Suprapubic skin (tissue), 4 donors: Measurements from ENCODE around the gene AGR3. TPM values are rescaled to one million over a fixed set of nuclear protein-coding genes. Genes with fewer than 3 reads are reported as not detected.

ENCODE experiments used
- DNase-seq, 2 donors: peaks; one replicate each; pipeline ENCODE4 v3.0.0-alpha.2; 2019; ENCODE audit warnings: low spot score in 2 of 2
- H3K27ac ChIP-seq: fragments of 200-600 bp; sonication (generic); one replicate; pipeline ENCODE4 v1.5.1; 2019
- H3K27me3 ChIP-seq: fragments of 200-600 bp; sonication (generic); one replicate; pipeline ENCODE4 v1.5.1; 2019
- H3K36me3 ChIP-seq: fragments of 200-600 bp; sonication (generic); one replicate; pipeline ENCODE4 v1.5.1; 2019
- H3K4me1 ChIP-seq: fragments of 200-600 bp; sonication (generic); one replicate; pipeline ENCODE4 v1.5.1; 2019
- H3K4me3 ChIP-seq: fragments of 200-600 bp; sonication (generic); one replicate; pipeline ENCODE4 v1.5.1; 2019; ENCODE audit warnings: mild to moderate bottlenecking
- H3K9me3 ChIP-seq: fragments of 200-600 bp; sonication (generic); one replicate; pipeline ENCODE4 v1.5.1; 2019
- EP300 ChIP-seq: sonication (generic); formaldehyde crosslinking; IDR thresholded peaks from one replicate; pipeline ENCODE4 v1.6.1; 2017; ENCODE audit warnings: antibody characterized with exemption
- POLR2A ChIP-seq, 2 donors: fragments of 450-650 bp; IDR thresholded peaks; one replicate each; pipeline ENCODE4 v1.6.1; 2017; ENCODE audit warnings: antibody characterized with exemption in 2 of 2, mild to moderate bottlenecking in 2 of 2, moderate library complexity in 2 of 2
- POLR2AphosphoS5 ChIP-seq, 3 donors: sonication (generic); formaldehyde crosslinking; IDR thresholded peaks; one replicate each; pipeline ENCODE4 v1.6.1; 2017; ENCODE audit warnings: antibody characterized with exemption in 3 of 3
- WGBS: methylation state at CpG from one replicate; pipeline ENCODE4 v1.1.5; 2018; 5-methylcytosine and 5-hydroxymethylcytosine counted together
- total RNA-seq, 4 donors: library from RNA; depleted of rRNA; stranded (reverse); fragments of >200 nt; gene quantifications; one replicate each; pipeline ENCODE4 v1.1.0, GENCODE V29; 2016
- TF ChIP-seq, protein P1 (sequence below), 2 donors: fragments of 200-600 bp in 1 of 2; fragments of 450-650 bp in 1 of 2; sonication (generic) in 1 of 2; IDR thresholded peaks; one replicate each; pipeline ENCODE4 v1.5.1; 2016 to 2019; ENCODE audit warnings: antibody characterized with exemption in 2 of 2, mild to moderate bottlenecking in 1 of 2, moderate library complexity in 1 of 2

AGR3 gene
- total RNA-seq, 4 donors from 2014 or later: 3.9 TPM; not detected in 3

DNA sequence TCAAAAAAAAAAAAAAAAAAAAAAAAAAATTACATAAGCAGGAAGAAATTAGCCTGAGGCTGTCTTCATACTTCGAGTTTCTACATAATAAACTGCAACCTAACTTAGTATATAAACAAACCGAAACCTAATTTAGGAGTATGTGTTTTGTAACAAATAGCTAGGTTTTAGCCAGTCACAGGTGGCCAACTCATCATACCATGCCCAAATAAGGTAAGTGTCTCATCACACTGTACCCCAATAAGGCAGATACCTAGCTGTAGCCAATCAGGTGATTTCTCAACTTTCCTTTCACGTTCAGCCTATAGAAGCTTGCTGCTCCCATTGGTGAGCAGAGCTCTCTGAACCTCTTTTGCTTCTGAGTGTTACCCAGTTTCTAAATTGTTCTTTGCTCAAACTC is 63.1 kb downstream of the AGR3 start:
- H3K4me3 ChIP-seq: no peak overlapping the region
- WGBS: 84% methylated on average over 3 of the region's 3 CpGs
- H3K36me3 ChIP-seq: no peaks in the 10 kb centered on the region
- no peaks in the 10 kb centered on the region for H3K9me3 ChIP-seq
- no peak for DNase-seq
- H3K4me1 ChIP-seq: no peaks in the 10 kb centered on the region
- TF ChIP-seq POLR2AphosphoS5 (IDR thresholded peaks at IDR 0.05) (no peak), EP300 (no peak), POLR2A (IDR thresholded peaks at IDR 0.05) (no peak)
- TF ChIP-seq, protein P1, sequence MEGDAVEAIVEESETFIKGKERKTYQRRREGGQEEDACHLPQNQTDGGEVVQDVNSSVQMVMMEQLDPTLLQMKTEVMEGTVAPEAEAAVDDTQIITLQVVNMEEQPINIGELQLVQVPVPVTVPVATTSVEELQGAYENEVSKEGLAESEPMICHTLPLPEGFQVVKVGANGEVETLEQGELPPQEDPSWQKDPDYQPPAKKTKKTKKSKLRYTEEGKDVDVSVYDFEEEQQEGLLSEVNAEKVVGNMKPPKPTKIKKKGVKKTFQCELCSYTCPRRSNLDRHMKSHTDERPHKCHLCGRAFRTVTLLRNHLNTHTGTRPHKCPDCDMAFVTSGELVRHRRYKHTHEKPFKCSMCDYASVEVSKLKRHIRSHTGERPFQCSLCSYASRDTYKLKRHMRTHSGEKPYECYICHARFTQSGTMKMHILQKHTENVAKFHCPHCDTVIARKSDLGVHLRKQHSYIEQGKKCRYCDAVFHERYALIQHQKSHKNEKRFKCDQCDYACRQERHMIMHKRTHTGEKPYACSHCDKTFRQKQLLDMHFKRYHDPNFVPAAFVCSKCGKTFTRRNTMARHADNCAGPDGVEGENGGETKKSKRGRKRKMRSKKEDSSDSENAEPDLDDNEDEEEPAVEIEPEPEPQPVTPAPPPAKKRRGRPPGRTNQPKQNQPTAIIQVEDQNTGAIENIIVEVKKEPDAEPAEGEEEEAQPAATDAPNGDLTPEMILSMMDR (IDR thresholded peaks at IDR 0.05): no peak
- H3K27me3 ChIP-seq: no peaks in the 10 kb centered on the region
- H3K27ac ChIP-seq: no peak overlapping the region

DNA sequence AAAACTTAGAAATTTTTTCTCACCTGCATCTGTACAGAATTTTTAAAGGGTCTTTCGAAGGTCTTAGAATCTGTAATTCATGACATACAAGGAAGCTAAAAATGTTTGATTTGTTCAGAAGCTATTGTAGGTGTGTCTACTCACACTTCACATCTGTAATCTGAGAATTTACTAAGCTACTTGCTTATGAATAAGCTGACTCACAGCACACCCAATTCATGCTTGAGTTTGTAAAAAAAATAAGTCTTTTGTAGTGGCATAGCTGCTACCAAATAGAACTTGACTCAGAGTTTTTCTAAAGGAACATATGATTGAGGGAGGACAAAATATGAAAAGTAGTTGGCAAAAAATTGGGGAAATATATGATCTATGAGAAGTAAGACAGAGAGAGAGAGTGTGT is 64.2 kb downstream of the AGR3 start:
- Histone ChIP-seq H3K4me1 (no peaks in the 10 kb centered on the region), H3K27ac (no peak overlapping the region), H3K9me3 (no peaks in the 10 kb centered on the region), H3K4me3 (no peak overlapping the region), H3K27me3 (no peaks in the 10 kb centered on the region), H3K36me3 (no peaks in the 10 kb centered on the region)
- WGBS: 81% methylated on average over 1 of the region's 1 CpG
- DNase-seq: no peak
- TF ChIP-seq EP300 (no peak), POLR2AphosphoS5 (IDR thresholded peaks at IDR 0.05) (no peak), POLR2A (IDR thresholded peaks at IDR 0.05) (no peak)
- TF ChIP-seq, protein P1 (IDR thresholded peaks at IDR 0.05): no peak

DNA sequence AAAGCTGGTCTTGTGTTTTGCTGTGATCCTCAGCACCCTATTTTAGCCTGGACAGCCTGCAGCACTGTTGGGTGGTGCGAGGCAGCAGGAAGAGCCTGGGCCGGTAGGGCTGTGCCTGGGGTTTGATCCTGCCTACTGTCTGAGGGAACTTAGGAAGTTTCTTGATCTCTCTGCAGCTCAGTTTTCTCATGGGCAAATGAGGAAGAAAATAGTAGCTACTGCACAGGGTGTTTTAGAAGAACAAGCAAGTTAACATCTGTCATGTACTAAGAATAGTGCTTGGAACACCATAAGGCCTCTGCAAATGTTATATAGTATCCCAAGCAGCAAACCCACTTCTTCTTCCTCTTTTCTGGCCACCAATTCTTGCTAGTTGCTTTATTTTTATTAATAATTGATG is 65.0 kb downstream of the AGR3 start:
- Histone ChIP-seq H3K4me3 (no peak overlapping the region), H3K4me1 (no peaks in the 10 kb centered on the region), H3K27me3 (no peaks in the 10 kb centered on the region), H3K36me3 (no peaks in the 10 kb centered on the region), H3K27ac (no peak overlapping the region), H3K9me3 (no peaks in the 10 kb centered on the region)
- WGBS: 92% methylated on average over 2 of the region's 2 CpGs
- DNase-seq: no peak
- TF ChIP-seq POLR2A (IDR thresholded peaks at IDR 0.05) (no peak), POLR2AphosphoS5 (IDR thresholded peaks at IDR 0.05) (no peak), EP300 (no peak)
- TF ChIP-seq, protein P1 (IDR thresholded peaks at IDR 0.05): no peak

DNA sequence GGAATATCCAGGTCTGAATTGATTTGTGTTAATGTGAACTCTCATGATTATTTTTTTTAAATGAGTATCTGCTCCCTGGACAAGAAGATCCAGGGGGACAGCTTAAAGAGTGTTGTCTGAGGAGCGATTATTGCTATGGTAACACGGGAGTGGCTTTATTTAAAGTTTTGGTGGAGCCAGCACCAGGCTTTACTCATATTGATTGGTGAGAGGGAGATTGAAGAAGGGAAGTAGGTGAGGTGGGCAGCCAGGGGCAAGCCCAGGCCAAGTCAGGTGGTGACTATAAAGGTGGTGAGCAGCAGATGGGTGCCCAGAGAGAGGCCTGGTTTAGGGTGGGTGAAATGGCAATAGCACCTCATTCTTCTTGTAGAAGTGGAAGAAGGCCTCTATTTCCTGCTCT is 66.8 kb downstream of the AGR3 start:
- no peaks in the 10 kb centered on the region for H3K9me3 ChIP-seq
- TF ChIP-seq EP300: no peak
- no peak for TF ChIP-seq POLR2A (IDR thresholded peaks at IDR 0.05)
- no peak for TF ChIP-seq POLR2AphosphoS5 (IDR thresholded peaks at IDR 0.05)
- TF ChIP-seq, protein P1 (IDR thresholded peaks at IDR 0.05): no peak
- H3K4me1 ChIP-seq: no peaks in the 10 kb centered on the region
- no peak overlapping the region for H3K4me3 ChIP-seq
- no peak overlapping the region for H3K27ac ChIP-seq
- 80% methylated on average over 2 of the region's 2 CpGs for WGBS
- DNase-seq: no peak
- no peaks in the 10 kb centered on the region for H3K27me3 ChIP-seq
- H3K36me3 ChIP-seq: no peaks in the 10 kb centered on the region

DNA sequence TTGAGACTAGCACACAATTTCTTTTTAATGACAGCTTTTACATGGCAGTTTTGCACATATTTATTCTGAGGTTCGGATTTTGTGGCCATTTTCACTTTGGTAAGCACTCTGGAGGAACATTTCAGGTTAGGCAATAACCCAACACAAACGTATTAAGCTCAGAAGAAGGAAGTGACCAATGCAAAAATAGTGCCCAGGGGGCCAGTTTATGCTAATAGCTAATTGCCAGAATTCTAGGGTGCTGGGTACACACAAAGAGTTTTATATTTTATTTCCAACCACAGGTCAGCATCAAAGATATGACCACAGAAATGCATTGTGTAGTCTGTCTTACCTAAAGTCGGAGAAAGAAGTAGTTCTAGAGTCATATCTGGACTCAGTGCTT is 68.6 kb downstream of the AGR3 start:
- no peaks in the 10 kb centered on the region for H3K27me3 ChIP-seq
- H3K36me3 ChIP-seq: no peaks in the 10 kb centered on the region
- no peak for DNase-seq
- H3K27ac ChIP-seq: no peak overlapping the region
- no peaks in the 10 kb centered on the region for H3K4me1 ChIP-seq
- no peak overlapping the region for H3K4me3 ChIP-seq
- H3K9me3 ChIP-seq: no peaks in the 10 kb centered on the region
- TF ChIP-seq POLR2AphosphoS5 (IDR thresholded peaks at IDR 0.05): no peak
- no peak for TF ChIP-seq EP300
- no peak for TF ChIP-seq POLR2A (IDR thresholded peaks at IDR 0.05)
- TF ChIP-seq, protein P1 (IDR thresholded peaks at IDR 0.05): no peak
- 73% methylated on average over 3 of the region's 3 CpGs for WGBS
